ENCODE data around the gene F7. TPM values are rescaled to one million over a fixed set of nuclear protein-coding genes. Genes with fewer than 3 reads are reported as not detected.

The F7 gene
- total RNA-seq, 1 experiment from 2014 or later: not detected

GRCh38 chr13:113116206-113116800 lies 10.7 kb downstream of the F7 start:
- no peak overlapping the region for H2AFZ ChIP-seq (ENCODE audit: low read length)
- DNase-seq: no peak
- intact Hi-C loops (cut with micrococcal nuclease): no loop called here
- no peaks in the 10 kb centered on the region for H3K27me3 ChIP-seq (ENCODE audit: low read length)
- no peaks in the 10 kb centered on the region for H3K9me2 ChIP-seq (replicated peaks; ENCODE audit: low read length)
- no peak for ATAC-seq
- H3K79me2 ChIP-seq (ENCODE audit: low read length): no peaks in the 10 kb centered on the region
- POLR2A ChIA-PET (ENCODE audit: unreplicated experiment): no interaction called here
- no peak overlapping the region for H3K27ac ChIP-seq (ENCODE audit: low read length)
- H3K9me3 ChIP-seq (ENCODE audit: low read length): no peaks in the 10 kb centered on the region
- H3K9ac ChIP-seq (ENCODE audit: low read length): no peak overlapping the region
- no peaks in the 10 kb centered on the region for H3K36me3 ChIP-seq (ENCODE audit: low read depth, low read length)
- CTCF ChIA-PET: no interaction called here
- H3F3A ChIP-seq (ENCODE audit: low read length, unreplicated experiment): no peaks in the 10 kb centered on the region
- no peaks in the 10 kb centered on the region for H4K20me1 ChIP-seq (ENCODE audit: low read length)
- H3K4me2 ChIP-seq (ENCODE audit: low read length): no peak overlapping the region
- H3K4me3 ChIP-seq (ENCODE audit: low read length): no peak overlapping the region
- no peaks in the 10 kb centered on the region for H3K4me1 ChIP-seq (ENCODE audit: insufficient read depth, low read length)
- no TSS peak for BruUV-seq (replicated peaks)
- TF ChIP-seq EZH2 (IDR thresholded peaks at IDR 0.05; ENCODE audit: low read length, unreplicated experiment): no peak

DNA sequence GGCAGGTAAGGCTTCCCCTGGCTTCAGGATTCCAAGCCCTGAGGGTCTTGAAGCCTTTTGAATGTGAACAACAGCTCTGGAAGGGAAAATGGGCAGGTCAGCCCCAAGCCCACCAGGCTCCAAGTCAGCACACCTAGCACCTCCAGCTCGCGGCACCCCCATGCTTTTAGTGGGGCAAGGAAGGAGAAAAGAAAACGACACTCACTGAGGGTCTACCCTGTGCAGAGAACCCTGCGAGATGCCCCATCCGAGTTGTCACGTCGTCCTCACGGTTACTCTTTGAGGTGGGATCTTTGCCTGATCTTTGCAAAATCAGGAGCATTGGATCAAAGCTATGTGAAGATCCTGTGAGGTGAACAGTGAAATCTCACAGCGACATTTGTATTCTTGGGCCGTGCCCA lies 11.3 kb downstream of the F7 start:
- no peak overlapping the region for H2AFZ ChIP-seq (ENCODE audit: low read length)
- H3K4me3 ChIP-seq (ENCODE audit: low read length): no peak overlapping the region
- H3K4me1 ChIP-seq (ENCODE audit: insufficient read depth, low read length): no peaks in the 10 kb centered on the region
- intact Hi-C loops (cut with micrococcal nuclease): no loop called here
- H3K9me2 ChIP-seq (replicated peaks; ENCODE audit: low read length): no peaks in the 10 kb centered on the region
- H4K20me1 ChIP-seq (ENCODE audit: low read length): no peaks in the 10 kb centered on the region
- POLR2A ChIA-PET (ENCODE audit: unreplicated experiment): no interaction called here
- CTCF ChIA-PET: no interaction called here
- no peaks in the 10 kb centered on the region for H3K79me2 ChIP-seq (ENCODE audit: low read length)
- H3K9me3 ChIP-seq (ENCODE audit: low read length): no peaks in the 10 kb centered on the region
- no peak overlapping the region for H3K27ac ChIP-seq (ENCODE audit: low read length)
- DNase-seq (no peak), ATAC-seq (no peak)
- no peaks in the 10 kb centered on the region for H3F3A ChIP-seq (ENCODE audit: low read length, unreplicated experiment)
- H3K4me2 ChIP-seq (ENCODE audit: low read length): no peak overlapping the region
- no peak for TF ChIP-seq EZH2 (IDR thresholded peaks at IDR 0.05; ENCODE audit: low read length, unreplicated experiment)
- no peak for TF ChIP-seq EZH2phosphoT487 (IDR thresholded peaks at IDR 0.05; ENCODE audit: borderline replicate concordance, low read length)
- TF ChIP-seq CTCF (conservative IDR thresholded peaks at IDR 0.05; ENCODE audit: low read depth, low read length): no peak
- H3K27me3 ChIP-seq (ENCODE audit: low read length): no peaks in the 10 kb centered on the region
- H3K36me3 ChIP-seq (ENCODE audit: low read depth, low read length): no peaks in the 10 kb centered on the region
- BruUV-seq (replicated peaks): no TSS peak
- H3K9ac ChIP-seq (ENCODE audit: low read length): no peak overlapping the region

- Histone ChIP-seq H3K9ac (ENCODE audit: low read length) (no peak overlapping the region), H4K20me1 (ENCODE audit: low read length) (no peaks in the 10 kb centered on the region), H3K4me2 (ENCODE audit: low read length) (no peak overlapping the region), H3K27ac (ENCODE audit: low read length) (no peak overlapping the region), H2AFZ (ENCODE audit: low read length) (no peak overlapping the region), H3K27me3 (ENCODE audit: low read length) (no peaks in the 10 kb centered on the region), H3K4me1 (ENCODE audit: insufficient read depth, low read length) (no peaks in the 10 kb centered on the region), H3K9me2 (replicated peaks; ENCODE audit: low read length) (no peaks in the 10 kb centered on the region), H3K36me3 (ENCODE audit: low read depth, low read length) (no peaks in the 10 kb centered on the region), H3K4me3 (ENCODE audit: low read length) (no peak overlapping the region), H3K9me3 (ENCODE audit: low read length) (no peaks in the 10 kb centered on the region), H3F3A (ENCODE audit: low read length, unreplicated experiment) (no peaks in the 10 kb centered on the region), H3K79me2 (ENCODE audit: low read length) (no peaks in the 10 kb centered on the region)
- intact Hi-C loops (cut with micrococcal nuclease): no loop called here
- BruUV-seq (replicated peaks): no TSS peak
- ChIA-PET POLR2A (ENCODE audit: unreplicated experiment) (no interaction called here), CTCF (no interaction called here)
- no peak for ATAC-seq
- no peak for TF ChIP-seq EZH2 (IDR thresholded peaks at IDR 0.05; ENCODE audit: low read length, unreplicated experiment)
- no peak for TF ChIP-seq CTCF (conservative IDR thresholded peaks at IDR 0.05; ENCODE audit: low read depth, low read length)
- TF ChIP-seq EZH2phosphoT487 (IDR thresholded peaks at IDR 0.05; ENCODE audit: borderline replicate concordance, low read length): no peak
- DNase-seq: peak; percentile 7
Measured at GRCh38 chr13:113117335-113117872, 11.8 kb downstream of the F7 start.

Data from PC-3 (cell line).